CD4-positive, CD25-positive, alpha-beta regulatory T cell (primary cell): ENCODE results near the gene STYX. TPM values are rescaled to one million over a fixed set of nuclear protein-coding genes. Genes with fewer than 3 reads are reported as not detected.

ENCODE experiments used
- ATAC-seq, 2 donors: fragments of 150-1000 bp; cut with Tn5 transposase; one replicate each; pipeline ENCODE4 v1.10.0; 2021; ENCODE audit warnings: low read depth in 2 of 2, moderate number of reproducible peaks in 2 of 2, moderate library complexity in 1 of 2
- DNase-seq, 3 donors: peaks; one replicate each; pipeline versions ENCODE4 v3.0.0 to v3.0.0-alpha.2; 2012 to 2022; ENCODE audit warnings: mixed read lengths in 1 of 3
- H3K27ac ChIP-seq: one replicate; pipeline ENCODE4 v1.7.0; 2013; ENCODE audit warnings: mild to moderate bottlenecking, low read length; ENCODE audit not compliant: insufficient read depth, poor library complexity, severe bottlenecking
- H3K27me3 ChIP-seq: one replicate; pipeline ENCODE4 v1.7.0; 2013; ENCODE audit warnings: low read length; ENCODE audit not compliant: control insufficient read depth, insufficient read depth
- H3K36me3 ChIP-seq: one replicate; pipeline ENCODE4 v1.7.0; 2013; ENCODE audit warnings: mild to moderate bottlenecking, low read length, moderate library complexity; ENCODE audit not compliant: control insufficient read depth, insufficient read depth
- H3K4me1 ChIP-seq: 2 replicates; pipeline ENCODE4 v1.7.0; 2013; ENCODE audit warnings: mild to moderate bottlenecking, low read length; ENCODE audit not compliant: insufficient read depth, control insufficient read depth, poor library complexity, severe bottlenecking
- H3K4me3 ChIP-seq: one replicate; pipeline ENCODE4 v1.7.0; 2013; ENCODE audit warnings: low read depth, mild to moderate bottlenecking, low read length, moderate library complexity
- H3K9me3 ChIP-seq, 2 experiments: 1 replicate in 1 of 2; 2 replicates in 1 of 2; pipeline ENCODE4 v1.7.0; 2013; ENCODE audit warnings: low read length in 2 of 2, mild to moderate bottlenecking in 1 of 2, moderate library complexity in 1 of 2; ENCODE audit not compliant: control insufficient read depth in 2 of 2
- H3K27ac Mint-ChIP-seq, 3 donors: one replicate each; pipeline ENCODE4 v1.8.0; 2020 to 2022; ENCODE audit warnings: mild to moderate bottlenecking in 3 of 3, mixed read lengths in 3 of 3, moderate library complexity in 2 of 3
- H3K27me3 Mint-ChIP-seq: one replicate; pipeline ENCODE4 v1.8.0; 2022; ENCODE audit warnings: mild to moderate bottlenecking, mixed read lengths
- H3K36me3 Mint-ChIP-seq: one replicate; pipeline ENCODE4 v1.8.0; 2020; ENCODE audit warnings: mixed read lengths
- H3K4me1 Mint-ChIP-seq, 4 donors: one replicate each; pipeline ENCODE4 v1.8.0; 2020 to 2022; ENCODE audit warnings: mixed read lengths in 4 of 4, mild to moderate bottlenecking in 1 of 4
- H3K4me3 Mint-ChIP-seq, 4 donors: one replicate each; pipeline ENCODE4 v1.8.0; 2020 to 2022; ENCODE audit warnings: mild to moderate bottlenecking in 4 of 4, mixed read lengths in 4 of 4, moderate library complexity in 3 of 4
- H3K9me3 Mint-ChIP-seq, 7 donors: one replicate each; pipeline ENCODE4 v1.8.0; 2020 to 2022; ENCODE audit warnings: mixed read lengths in 7 of 7, mild to moderate bottlenecking in 3 of 7, moderate library complexity in 2 of 7
- polyA plus RNA-seq, 4 donors: library from polyadenylated mRNA; unstranded; fragments of 300-500 nt; fragmentation: Illumina TruSeq; gene quantifications; one replicate each; pipeline ENCODE4 v1.2.3, GENCODE V29; 2021
- total RNA-seq: library from RNA; stranded (reverse); gene quantifications from one replicate; pipeline ENCODE4 v1.2.3, GENCODE V29; 2022

The STYX gene
- total RNA-seq (34.0 TPM), polyA plus RNA-seq (10 to 100 TPM; 33.0 to 45.2 (median 38.0) TPM)

GRCh38 chr14:52729925-52730708, at the start of gene STYX:
Gene STYX (plus strand): TSS chr14:52730166. CDS start chr14:52730475, 309 bp downstream.
- Mint-ChIP-seq H3K4me3 (peak within 1 kb of the TSS; percentile 91 to 97 (median 94)), H3K27me3 (no peaks in the 10 kb centered on the region), H3K36me3 (peaks cover 34% of the 10 kb centered on the region), H3K27ac (peak within 1 kb of the TSS; percentile 72 to 93 (median 92)), H3K9me3 (peaks cover 0 to 1% (median 0%) of the 10 kb centered on the region in 7 donors), H3K4me1 (peaks cover 21 to 54% (median 39%) of the 10 kb centered on the region in 4 donors)
- peak within 1 kb of the TSS; percentile 83 for H3K27ac ChIP-seq
- H3K9me3 ChIP-seq: no peaks in the 10 kb centered on the region
- H3K4me3 ChIP-seq: peak within 1 kb of the TSS; percentile 96
- H3K27me3 ChIP-seq: no peaks in the 10 kb centered on the region
- peak; percentile 96 to 98 for ATAC-seq
- H3K4me1 ChIP-seq: peaks cover 29% of the 10 kb centered on the region
- DNase-seq: peak; percentile 95 to 99 (median 99)
- peaks cover 36% of the 10 kb centered on the region for H3K36me3 ChIP-seq

DNA sequence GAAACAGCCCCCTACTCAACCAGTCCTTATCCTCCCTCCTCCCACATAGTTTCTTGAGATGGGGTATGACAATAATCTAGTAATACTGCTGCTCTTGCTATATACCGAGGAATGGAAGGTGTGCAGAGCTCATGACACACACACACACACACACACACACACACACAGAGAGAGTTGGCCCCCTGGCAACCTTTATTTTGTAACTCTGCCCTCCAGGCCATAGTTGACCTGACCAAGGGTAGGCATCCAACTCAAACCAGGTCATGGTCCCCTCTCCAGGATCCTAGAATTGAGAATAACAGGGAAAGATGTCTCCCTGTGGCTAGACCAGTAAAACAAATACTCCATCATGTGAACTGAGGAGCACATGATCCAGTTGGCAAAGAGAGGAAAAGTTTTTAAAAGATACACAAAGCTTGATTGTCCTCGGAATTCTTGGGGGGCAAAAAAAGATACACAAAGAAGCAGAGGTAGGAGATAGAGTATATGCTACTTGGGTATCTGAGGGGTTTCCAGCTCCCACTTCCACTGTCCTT, 45.9 kb upstream of the STYX start:
- H3K27me3 ChIP-seq: no peaks in the 10 kb centered on the region
- no peak overlapping the region for H3K4me3 ChIP-seq
- Mint-ChIP-seq H3K4me3 (peak overlapping the region in 2 of 4 donors; percentile 35 to 39), H3K9me3 (no peaks in the 10 kb centered on the region), H3K4me1 (peaks cover 39 to 69% (median 49%) of the 10 kb centered on the region in 4 donors), H3K27me3 (no peaks in the 10 kb centered on the region), H3K36me3 (peaks cover 1% of the 10 kb centered on the region), H3K27ac (peak overlapping the region; percentile 55 to 86 (median 63))
- ATAC-seq: no peak
- H3K9me3 ChIP-seq: no peaks in the 10 kb centered on the region
- H3K27ac ChIP-seq: peak overlapping the region; percentile 7
- no peak for DNase-seq
- peaks cover 21% of the 10 kb centered on the region for H3K36me3 ChIP-seq
- H3K4me1 ChIP-seq: peaks cover 23% of the 10 kb centered on the region

DNA sequence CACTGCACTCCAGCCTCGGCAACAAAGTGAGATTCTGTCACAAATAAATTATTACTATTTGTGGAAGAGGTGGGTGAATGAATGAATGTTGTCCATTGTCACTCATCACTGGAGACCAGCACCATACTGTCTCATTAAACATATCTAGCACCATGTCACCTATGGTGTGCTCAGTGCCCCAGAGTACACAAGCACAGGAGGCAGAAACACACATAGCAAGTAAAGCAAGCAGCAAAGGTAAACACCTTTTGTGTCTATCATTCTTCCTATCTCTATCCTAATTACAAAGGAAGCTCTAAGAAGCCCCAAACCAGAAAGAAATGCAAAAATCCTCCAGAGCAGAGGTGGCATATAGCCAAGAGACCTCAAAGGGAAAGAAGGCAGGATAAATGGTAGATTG, 43.8 kb upstream of the STYX start:
- no peaks in the 10 kb centered on the region for H3K9me3 Mint-ChIP-seq
- H3K4me1 Mint-ChIP-seq: peaks cover 44 to 81% (median 60%) of the 10 kb centered on the region in 4 donors
- Histone ChIP-seq H3K36me3 (peaks cover 9% of the 10 kb centered on the region), H3K9me3 (no peaks in the 10 kb centered on the region), H3K27ac (no peak overlapping the region), H3K27me3 (no peaks in the 10 kb centered on the region), H3K4me1 (peaks cover 31% of the 10 kb centered on the region), H3K4me3 (no peak overlapping the region)
- no peaks in the 10 kb centered on the region for H3K27me3 Mint-ChIP-seq
- H3K36me3 Mint-ChIP-seq: no peaks in the 10 kb centered on the region
- peak overlapping the region in 2 of 3 donors; percentile 15 to 53 for H3K27ac Mint-ChIP-seq
- H3K4me3 Mint-ChIP-seq: peak overlapping the region; percentile 8 to 48 (median 18)
- ATAC-seq (no peak), DNase-seq (no peak)

- Histone ChIP-seq H3K9me3 (no peaks in the 10 kb centered on the region), H3K4me1 (peaks cover 58% of the 10 kb centered on the region), H3K27ac (no peak overlapping the region), H3K4me3 (peak overlapping the region; percentile 80), H3K36me3 (no peaks in the 10 kb centered on the region), H3K27me3 (no peaks in the 10 kb centered on the region)
- Mint-ChIP-seq H3K9me3 (peaks cover 0 to 2% (median 0%) of the 10 kb centered on the region in 7 donors), H3K36me3 (no peaks in the 10 kb centered on the region), H3K4me3 (peak overlapping the region; percentile 29 to 90 (median 66)), H3K4me1 (peaks cover 35 to 83% (median 69%) of the 10 kb centered on the region in 4 donors), H3K27me3 (peaks cover 5% of the 10 kb centered on the region), H3K27ac (peak overlapping the region in 2 of 3 donors; percentile 5 to 9)
- DNase-seq (no peak), ATAC-seq (no peak)
Observed at GRCh38 chr14:52690983-52691760, 38.8 kb upstream of the STYX start.

GRCh38 chr14:52692248-52692962, 37.6 kb upstream of the STYX start:
- peak overlapping the region; percentile 5 to 72 (median 59) for H3K27ac Mint-ChIP-seq
- H3K4me3 ChIP-seq: peak overlapping the region; percentile 80
- DNase-seq (peak in 2 of 3 donors; percentile 25 to 62), ATAC-seq (peak in 1 of 2 donors; percentile 27)
- no peaks in the 10 kb centered on the region for H3K36me3 ChIP-seq
- peaks cover 31 to 71% (median 56%) of the 10 kb centered on the region in 4 donors for H3K4me1 Mint-ChIP-seq
- peaks cover 0 to 2% (median 0%) of the 10 kb centered on the region in 7 donors for H3K9me3 Mint-ChIP-seq
- no peaks in the 10 kb centered on the region for H3K36me3 Mint-ChIP-seq
- no peak overlapping the region for H3K27ac ChIP-seq
- H3K27me3 Mint-ChIP-seq: peaks cover 5% of the 10 kb centered on the region
- no peaks in the 10 kb centered on the region for H3K9me3 ChIP-seq
- H3K4me1 ChIP-seq: peaks cover 47% of the 10 kb centered on the region
- H3K4me3 Mint-ChIP-seq: peak overlapping the region; percentile 59 to 90 (median 82)
- H3K27me3 ChIP-seq: no peaks in the 10 kb centered on the region

DNA sequence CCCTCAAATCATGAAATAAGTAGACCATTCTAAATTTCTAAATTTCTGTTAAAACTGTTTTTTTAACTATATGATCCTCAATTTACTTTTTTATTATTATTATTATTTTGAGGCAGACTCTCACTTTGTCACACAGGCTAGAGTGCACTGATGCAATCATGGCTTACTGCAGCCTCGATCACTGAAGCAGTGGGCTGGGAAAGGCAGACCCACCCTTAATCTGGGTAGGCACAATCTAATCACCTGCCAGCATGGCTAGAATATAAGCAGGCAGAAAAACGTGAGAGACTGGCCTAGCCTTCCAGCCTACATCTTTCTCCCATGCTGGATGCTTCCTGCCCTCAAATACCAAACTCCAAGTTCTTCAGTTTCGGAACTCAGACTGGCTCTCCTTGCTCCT, 36.9 kb upstream of the STYX start:
- H3K9me3 ChIP-seq: no peaks in the 10 kb centered on the region
- H3K4me1 ChIP-seq: peaks cover 45% of the 10 kb centered on the region
- DNase-seq: no peak
- no peaks in the 10 kb centered on the region for H3K27me3 ChIP-seq
- no peaks in the 10 kb centered on the region for H3K36me3 ChIP-seq
- H3K4me3 ChIP-seq: peak overlapping the region; percentile 80
- Mint-ChIP-seq H3K27me3 (peaks cover 5% of the 10 kb centered on the region), H3K27ac (peak overlapping the region in 2 of 3 donors; percentile 5 to 72), H3K36me3 (no peaks in the 10 kb centered on the region), H3K4me1 (peaks cover 27 to 65% (median 52%) of the 10 kb centered on the region in 4 donors), H3K4me3 (peak overlapping the region; percentile 67 to 90 (median 82)), H3K9me3 (peaks cover 0 to 2% (median 0%) of the 10 kb centered on the region in 7 donors)
- no peak overlapping the region for H3K27ac ChIP-seq
- ATAC-seq: no peak

DNA sequence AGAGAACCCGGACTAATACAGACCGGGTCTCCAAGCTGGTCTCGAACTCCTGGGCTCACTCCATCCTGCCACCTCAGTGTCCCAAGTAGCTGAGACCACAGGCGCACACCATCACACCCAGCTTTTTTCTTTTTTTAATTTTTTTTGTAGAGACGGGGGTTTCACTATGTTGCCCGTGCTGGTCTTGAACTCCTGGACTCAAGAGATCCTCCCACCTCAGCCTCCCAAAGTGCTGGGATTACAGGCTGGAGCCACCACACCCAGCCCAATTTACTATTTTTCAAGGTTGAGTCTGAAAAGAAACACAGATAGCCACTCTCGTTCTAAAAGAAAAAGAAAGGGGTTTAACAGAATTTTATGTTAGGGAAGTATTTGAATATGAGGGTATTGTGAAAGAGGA, 36.4 kb upstream of the STYX start:
- no peaks in the 10 kb centered on the region for H3K36me3 Mint-ChIP-seq
- Histone ChIP-seq H3K4me1 (peaks cover 45% of the 10 kb centered on the region), H3K4me3 (peak overlapping the region; percentile 96), H3K27ac (no peak overlapping the region), H3K9me3 (no peaks in the 10 kb centered on the region), H3K27me3 (no peaks in the 10 kb centered on the region), H3K36me3 (no peaks in the 10 kb centered on the region)
- H3K4me3 Mint-ChIP-seq: peak overlapping the region; percentile 62 to 82 (median 72)
- peaks cover 22 to 60% (median 47%) of the 10 kb centered on the region in 4 donors for H3K4me1 Mint-ChIP-seq
- H3K27ac Mint-ChIP-seq: peak overlapping the region; percentile 5 to 82 (median 36)
- H3K9me3 Mint-ChIP-seq: peaks cover 0 to 2% (median 0%) of the 10 kb centered on the region in 7 donors
- H3K27me3 Mint-ChIP-seq: peaks cover 5% of the 10 kb centered on the region
- DNase-seq (no peak), ATAC-seq (no peak)
